HG03280 (cell line): ENCODE measurements around the gene SORL1-AS1.

Experiments used
- ATAC-seq: cut with Tn5 transposase; IDR thresholded peaks from one replicate; pipeline ENCODE4 v1.9.1; 2021; ENCODE audit warnings: mild to moderate bottlenecking, moderate library complexity; ENCODE audit not compliant: unreplicated experiment

SORL1-AS1 gene

DNA sequence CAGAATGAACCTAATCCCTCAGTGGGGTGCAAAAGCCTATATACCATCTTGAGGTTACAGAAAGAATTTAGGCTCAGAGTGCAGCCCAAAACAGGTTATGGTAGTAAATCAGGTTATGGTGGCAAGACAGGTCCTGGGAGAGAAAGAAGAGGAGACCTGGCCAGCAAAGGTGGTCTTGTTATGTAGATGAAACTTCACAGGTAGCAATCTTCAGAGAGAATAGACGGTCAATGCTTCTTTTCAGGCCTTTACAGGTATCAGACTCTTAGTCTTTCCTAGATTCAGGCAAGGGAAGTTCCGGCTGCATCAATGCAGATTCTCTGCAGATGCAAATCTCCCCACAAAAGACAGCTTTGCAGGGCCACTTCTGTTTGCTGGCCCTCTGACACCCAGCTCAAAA, 46.5 kb downstream of the SORL1-AS1 start:
- no peak for ATAC-seq

DNA sequence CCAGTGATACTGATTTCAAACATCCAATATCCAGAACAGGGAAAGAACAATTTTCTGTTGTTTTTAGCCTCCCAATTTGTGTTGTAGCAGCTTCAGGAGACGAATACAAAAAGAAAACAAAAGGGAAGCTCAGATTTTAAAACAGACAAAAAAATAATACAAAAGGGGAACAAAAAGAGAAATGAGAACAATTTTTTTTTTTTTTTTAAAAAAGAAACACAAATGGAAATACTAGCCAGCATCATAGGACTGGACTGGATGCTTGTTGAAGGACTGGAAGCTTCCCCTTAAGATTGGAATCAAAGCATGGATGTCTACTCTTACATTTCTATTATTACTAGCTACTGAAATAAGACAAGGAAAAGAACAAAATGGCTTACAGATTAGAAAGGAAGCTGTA, 47.1 kb downstream of the SORL1-AS1 start:
- ATAC-seq = no peak

GRCh38 chr11:121394785-121395184, 58.0 kb downstream of the SORL1-AS1 start:
- no peak for ATAC-seq

DNA sequence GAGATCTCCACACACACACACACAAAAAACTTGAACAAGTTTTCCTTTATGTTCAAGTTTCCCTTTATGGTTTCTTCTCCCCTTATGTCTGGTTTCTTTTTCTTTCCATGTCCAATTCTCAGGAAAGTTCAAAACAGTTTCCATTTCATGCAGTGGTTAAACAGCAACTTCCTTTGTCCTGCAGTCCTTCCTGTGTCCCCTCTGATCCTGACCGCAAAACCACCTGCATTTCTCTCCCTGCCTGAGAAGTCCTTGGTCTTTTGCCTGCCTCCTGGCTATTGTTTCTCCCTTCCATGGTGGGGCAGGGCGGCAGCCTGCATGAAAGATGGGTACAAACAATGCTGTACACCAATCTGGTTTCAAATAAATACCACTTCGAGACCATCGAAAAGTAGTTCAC, 58.9 kb downstream of the SORL1-AS1 start:
- ATAC-seq = no peak

DNA sequence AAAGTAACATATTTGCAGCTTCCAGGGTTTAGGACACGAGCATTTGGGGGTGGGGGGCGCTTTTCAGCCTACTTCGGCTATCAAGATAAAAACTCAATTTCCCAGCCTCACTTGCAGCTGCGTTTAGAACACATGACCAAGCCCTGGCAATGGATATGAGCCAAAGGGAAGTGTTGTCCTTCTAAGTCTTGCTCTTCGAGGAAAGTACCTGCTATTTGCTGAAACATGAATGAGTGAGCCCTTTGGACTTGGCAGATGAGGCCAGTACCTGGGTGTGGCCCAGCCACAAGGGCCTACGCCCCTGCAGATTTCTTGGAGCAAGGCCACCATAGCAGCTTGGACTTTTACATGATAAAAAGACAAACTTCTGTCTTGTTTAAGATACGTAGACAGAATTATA, 60.9 kb downstream of the SORL1-AS1 start:
- ATAC-seq = no peak

DNA sequence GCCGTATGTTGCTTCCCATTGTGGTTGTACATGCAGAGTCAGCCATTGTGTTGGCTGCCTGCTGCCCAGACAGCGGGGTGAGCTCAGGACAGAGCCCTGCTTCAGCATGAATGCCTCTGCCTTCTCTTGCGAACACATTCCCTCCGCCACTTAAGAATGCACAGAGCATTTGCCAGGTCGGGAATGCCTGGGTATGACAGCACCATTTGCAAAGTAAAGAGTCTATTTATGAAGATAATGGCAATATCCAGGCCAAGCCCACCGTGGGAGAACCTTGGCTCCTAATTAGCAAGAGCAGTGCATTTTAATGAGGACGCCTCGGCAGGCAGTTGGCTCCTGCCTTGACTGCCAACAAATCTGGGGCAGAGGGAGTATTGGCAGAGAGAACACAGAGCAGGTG, 63.1 kb downstream of the SORL1-AS1 start:
- no peak for ATAC-seq
